ENCODE results near the gene CPB2. TPM values are rescaled to one million over a fixed set of nuclear protein-coding genes. Genes with fewer than 3 reads are reported as not detected.

Gene CPB2
- total RNA-seq, 1 donor: not detected

- peak; percentile 24 for DNase-seq (ENCODE audit: low read depth)
- TF ChIP-seq CTCF (IDR thresholded peaks at IDR 0.05; ENCODE audit: insufficient read depth, low read depth, low read length): no peak
- H3K4me3 ChIP-seq (ENCODE audit: low read depth, low read length): no peak overlapping the region
These were observed 30.2 kb upstream of the CPB2 start for GRCh38 chr13:46134961-46135522.

GRCh38 chr13:46134494-46134893 lies 29.7 kb upstream of the CPB2 start:
- no peak for TF ChIP-seq CTCF (IDR thresholded peaks at IDR 0.05; ENCODE audit: insufficient read depth, low read depth, low read length)
- DNase-seq (ENCODE audit: low read depth): no peak
- H3K4me3 ChIP-seq (ENCODE audit: low read depth, low read length): no peak overlapping the region

- no peak for DNase-seq (ENCODE audit: low read depth)
- H3K4me3 ChIP-seq (ENCODE audit: low read depth, low read length): no peak overlapping the region
- TF ChIP-seq CTCF (IDR thresholded peaks at IDR 0.05; ENCODE audit: insufficient read depth, low read depth, low read length): no peak
These were observed 27.3 kb upstream of the CPB2 start for GRCh38 chr13:46132109-46132508.

- no peak for DNase-seq (ENCODE audit: low read depth)
- TF ChIP-seq CTCF (IDR thresholded peaks at IDR 0.05; ENCODE audit: insufficient read depth, low read depth, low read length): no peak
- no peak overlapping the region for H3K4me3 ChIP-seq (ENCODE audit: low read depth, low read length)
These were observed 26.9 kb upstream of the CPB2 start for GRCh38 chr13:46131705-46132104.

GRCh38 chr13:46129955-46130618 lies 25.3 kb upstream of the CPB2 start:
- H3K4me3 ChIP-seq (ENCODE audit: low read depth, low read length): no peak overlapping the region
- DNase-seq (ENCODE audit: low read depth): no peak
- no peak for TF ChIP-seq CTCF (IDR thresholded peaks at IDR 0.05; ENCODE audit: insufficient read depth, low read depth, low read length)

- H3K4me3 ChIP-seq (ENCODE audit: low read depth, low read length): no peak overlapping the region
- DNase-seq (ENCODE audit: low read depth): no peak
- no peak for TF ChIP-seq CTCF (IDR thresholded peaks at IDR 0.05; ENCODE audit: insufficient read depth, low read depth, low read length)
These were observed 24.3 kb upstream of the CPB2 start for GRCh38 chr13:46129124-46129523.

Measured in fibroblast of villous mesenchyme (primary cell).